ENCODE results near the gene NRTN. TPM values are rescaled to one million over a fixed set of nuclear protein-coding genes. Genes with fewer than 3 reads are reported as not detected.
"Not testable (repeated sequence)": the region's sequence is repeated elsewhere in the genome, so short reads cannot be mapped to it uniquely, and the experiment has no call there.

Gene NRTN
- total RNA-seq, 1 donor = not detected

- DNase-seq (ENCODE audit: low read depth) = no peak
- H3K4me3 ChIP-seq (ENCODE audit: low read depth, low read length) = no peak overlapping the region
- TF ChIP-seq CTCF (IDR thresholded peaks at IDR 0.05; ENCODE audit: insufficient read depth, low read depth, low read length) = no peak
Observed at GRCh38 chr19:5850189-5850588, 45.3 kb downstream of the NRTN start.

GRCh38 chr19:5850743-5851293, 46.0 kb downstream of the NRTN start:
- no peak for TF ChIP-seq CTCF (IDR thresholded peaks at IDR 0.05; ENCODE audit: insufficient read depth, low read depth, low read length)
- no peak overlapping the region for H3K4me3 ChIP-seq (ENCODE audit: low read depth, low read length)
- peak; percentile 65 for DNase-seq (ENCODE audit: low read depth)

GRCh38 chr19:5851302-5851701, 46.4 kb downstream of the NRTN start, which contains the start of gene FUT3:
TSS of gene FUT3 (minus strand) at chr19:5851449.
- no peak for TF ChIP-seq CTCF (IDR thresholded peaks at IDR 0.05; ENCODE audit: insufficient read depth, low read depth, low read length)
- H3K4me3 ChIP-seq (ENCODE audit: low read depth, low read length) = no peak within 1 kb of the TSS
- DNase-seq (ENCODE audit: low read depth) = no peak

- not testable (repeated sequence) for DNase-seq (ENCODE audit: low read depth); H3K4me3 ChIP-seq (ENCODE audit: low read depth, low read length)
Observed at GRCh38 chr19:5854121-5854520, 49.3 kb downstream of the NRTN start.

- not testable (repeated sequence) for DNase-seq (ENCODE audit: low read depth); H3K4me3 ChIP-seq (ENCODE audit: low read depth, low read length)
Observed at GRCh38 chr19:5855151-5855550, 50.3 kb downstream of the NRTN start.

GRCh38 chr19:5857203-5858081, 52.6 kb downstream of the NRTN start:
- no peak for TF ChIP-seq CTCF (IDR thresholded peaks at IDR 0.05; ENCODE audit: insufficient read depth, low read depth, low read length)
- DNase-seq (ENCODE audit: low read depth) = no peak

GRCh38 chr19:5863030-5863665, 58.3 kb downstream of the NRTN start:
- DNase-seq (ENCODE audit: low read depth) = no peak

More at GRCh38 chr19:5857203-5858081, 52.6 kb downstream of the NRTN start:
- H3K4me3 ChIP-seq (ENCODE audit: low read depth, low read length) = no peak overlapping the region

More at GRCh38 chr19:5863030-5863665, 58.3 kb downstream of the NRTN start:
- H3K4me3 ChIP-seq (ENCODE audit: low read depth, low read length) = no peak overlapping the region
- TF ChIP-seq CTCF (IDR thresholded peaks at IDR 0.05; ENCODE audit: insufficient read depth, low read depth, low read length) = no peak

All from fibroblast of villous mesenchyme (primary cell).